ENCODE data around the gene DESI2. TPM values are rescaled to one million over a fixed set of nuclear protein-coding genes. Genes with fewer than 3 reads are reported as not detected.
A peak's percentile ranks its signal among the peaks of the same experiment; 100 is the strongest.

Gene DESI2
- total RNA-seq, 2 donors from 2014 or later: 42.2 to 52.8 TPM

- Histone ChIP-seq H3K27ac (no peak overlapping the region), H3K4me1 (ENCODE audit: control insufficient read depth in 1 of 2, low read depth in 2 of 2) (no peaks in the 10 kb centered on the region), H3K36me3 (no peaks in the 10 kb centered on the region), H3K27me3 (replicated peaks; ENCODE audit: insufficient read depth) (no peaks in the 10 kb centered on the region), H3K9me3 (no peaks in the 10 kb centered on the region), H3K4me3 (no peak overlapping the region)
- ATAC-seq (ENCODE audit: insufficient number of reproducible peaks, low FRiP score, low read depth): no peak
- no peak for TF ChIP-seq CTCF (IDR thresholded peaks at IDR 0.05)
- no peak for DNase-seq (ENCODE audit: low spot score)
Observed at GRCh38 chr1:244645414-244645813, 7.5 kb upstream of the DESI2 start.

GRCh38 chr1:244645890-244646289 is 7.0 kb upstream of the DESI2 start:
- Histone ChIP-seq H3K4me3 (no peak overlapping the region), H3K27me3 (replicated peaks; ENCODE audit: insufficient read depth) (no peaks in the 10 kb centered on the region), H3K27ac (no peak overlapping the region), H3K9me3 (no peaks in the 10 kb centered on the region), H3K36me3 (no peaks in the 10 kb centered on the region), H3K4me1 (ENCODE audit: control insufficient read depth in 1 of 2, low read depth in 2 of 2) (no peaks in the 10 kb centered on the region)
- ATAC-seq (ENCODE audit: insufficient number of reproducible peaks, low FRiP score, low read depth) (no peak), DNase-seq (ENCODE audit: low spot score) (no peak)
- TF ChIP-seq CTCF (IDR thresholded peaks at IDR 0.05): no peak

GRCh38 chr1:244647819-244648218 is 5.1 kb upstream of the DESI2 start:
- Histone ChIP-seq H3K4me1 (ENCODE audit: control insufficient read depth in 1 of 2, low read depth in 2 of 2) (peaks cover 0 to 5% of the 10 kb centered on the region in 2 donors), H3K9me3 (no peaks in the 10 kb centered on the region), H3K27ac (no peak overlapping the region), H3K36me3 (no peaks in the 10 kb centered on the region), H3K4me3 (no peak overlapping the region), H3K27me3 (replicated peaks; ENCODE audit: insufficient read depth) (no peaks in the 10 kb centered on the region)
- no peak for TF ChIP-seq CTCF (IDR thresholded peaks at IDR 0.05)
- no peak for ATAC-seq (ENCODE audit: insufficient number of reproducible peaks, low FRiP score, low read depth)
- DNase-seq (ENCODE audit: low spot score): no peak

GRCh38 chr1:244651956-244652622 is 837 bp upstream of the DESI2 start:
- ATAC-seq (ENCODE audit: insufficient number of reproducible peaks, low FRiP score, low read depth): peak; percentile 16
- peak overlapping the region; percentile 69 to 97 for H3K27ac ChIP-seq
- no peaks in the 10 kb centered on the region for H3K36me3 ChIP-seq
- no peak for TF ChIP-seq CTCF (IDR thresholded peaks at IDR 0.05)
- peak overlapping the region; percentile 76 for H3K4me3 ChIP-seq
- H3K27me3 ChIP-seq (replicated peaks; ENCODE audit: insufficient read depth): no peaks in the 10 kb centered on the region
- no peak for DNase-seq (ENCODE audit: low spot score)
- no peaks in the 10 kb centered on the region for H3K9me3 ChIP-seq
- H3K4me1 ChIP-seq (ENCODE audit: control insufficient read depth in 1 of 2, low read depth in 2 of 2): peaks cover 13 to 32% of the 10 kb centered on the region in 2 donors

GRCh38 chr1:244653439-244654107 is 647 bp downstream of the DESI2 start:
- H3K27ac ChIP-seq: peak overlapping the region; percentile 95 to 97
- TF ChIP-seq CTCF (IDR thresholded peaks at IDR 0.05): no peak
- no peaks in the 10 kb centered on the region for H3K27me3 ChIP-seq (replicated peaks; ENCODE audit: insufficient read depth)
- H3K36me3 ChIP-seq: no peaks in the 10 kb centered on the region
- ATAC-seq (ENCODE audit: insufficient number of reproducible peaks, low FRiP score, low read depth) (no peak), DNase-seq (ENCODE audit: low spot score) (no peak)
- H3K4me1 ChIP-seq (ENCODE audit: control insufficient read depth in 1 of 2, low read depth in 2 of 2): peaks cover 25 to 47% of the 10 kb centered on the region in 2 donors
- H3K9me3 ChIP-seq: no peaks in the 10 kb centered on the region
- H3K4me3 ChIP-seq: peak overlapping the region; percentile 87

All from thoracic aorta (tissue), 2 donors.